Renal pelvis (tissue), 4 donors: ENCODE results near the gene ZNF318. TPM values are rescaled to one million over a fixed set of nuclear protein-coding genes. Genes with fewer than 3 reads are reported as not detected.

Source experiments
- DNase-seq: peaks from one replicate; pipeline ENCODE4 v3.0.0-alpha.2; 2013
- polyA plus RNA-seq, 3 donors: library from polyadenylated mRNA; unstranded; fragments of 120-200 nt; gene quantifications; one replicate each; pipeline ENCODE4 v1.2.1, GENCODE V29; 2013; ENCODE audit not compliant: insufficient read length in 3 of 3

ZNF318 gene
- polyA plus RNA-seq, 3 donors: 25.9 to 38.8 (median 32.9) TPM

DNA sequence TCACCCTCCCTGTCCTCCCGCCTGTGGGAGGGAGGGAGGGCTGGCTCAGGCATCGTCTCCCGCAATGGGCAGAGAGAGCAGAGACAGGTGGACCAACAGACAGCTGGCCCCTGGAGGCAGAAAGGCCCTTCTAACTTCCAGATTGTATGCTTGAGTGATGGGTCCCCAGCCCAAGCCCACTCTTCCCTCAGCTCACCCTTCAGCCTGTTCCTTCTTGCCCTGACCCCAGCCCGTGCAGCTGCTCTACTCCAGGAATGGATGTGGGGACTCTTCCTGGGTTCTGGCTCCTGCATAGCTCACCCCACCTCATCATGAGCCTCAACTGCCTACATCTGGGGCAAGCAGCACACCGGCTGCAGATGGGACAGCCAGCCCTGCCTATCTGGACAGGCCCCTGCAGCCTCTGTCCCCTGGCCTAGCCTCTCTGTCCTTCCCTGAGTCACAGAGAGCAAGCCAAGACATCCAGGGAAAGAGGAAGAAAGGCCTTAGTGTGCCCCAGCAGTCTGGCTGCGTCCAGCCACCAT is 82.9 kb downstream of the ZNF318 start:
- no peak for DNase-seq

Other genes with a start within 250 kb of the ZNF318 start
- 10 to 100 TPM; 29.0 to 34.7 (median 32.5) TPM for gene SRF, start 198.4 kb downstream of the ZNF318 start, polyA plus RNA-seq
- 10 to 100 TPM; 34.3 to 52.2 (median 47.5) TPM for gene CUL9, start 187.5 kb downstream of the ZNF318 start, polyA plus RNA-seq
- gene DNPH1, start 140.2 kb downstream of the ZNF318 start, polyA plus RNA-seq: 100 to 1,000 TPM in 1 of 3 donors, 10 to 100 TPM in 2; 65.6 to 104 (median 99.8) TPM
- under 1 TPM; 0.36 to 0.47 (median 0.43) TPM for gene TTBK1, start 126.2 kb downstream of the ZNF318 start, polyA plus RNA-seq
- gene SLC22A7, start 71.4 kb downstream of the ZNF318 start, polyA plus RNA-seq: under 1 TPM; 0.84 to 0.90 (median 0.86) TPM
- 1 to 10 TPM; 3.8 to 8.3 (median 8.1) TPM for gene CRIP3, start 60.8 kb downstream of the ZNF318 start, polyA plus RNA-seq
- gene ABCC10, start 57.9 kb upstream of the ZNF318 start, polyA plus RNA-seq: 10 to 100 TPM; 22.9 to 30.4 (median 28.9) TPM
- gene DLK2, start 85.9 kb upstream of the ZNF318 start, polyA plus RNA-seq: 1 to 10 TPM; 1.5 to 1.6 (median 1.6) TPM
- 10 to 100 TPM; 35.1 to 46.0 (median 45.1) TPM for gene TJAP1, start 107.9 kb upstream of the ZNF318 start, polyA plus RNA-seq
- gene LRRC73, start 140.7 kb upstream of the ZNF318 start, polyA plus RNA-seq: 1 to 10 TPM; 1.2 to 1.6 (median 1.4) TPM
- 100 to 1,000 TPM; 140 to 164 (median 148) TPM for gene YIPF3, start 147.3 kb upstream of the ZNF318 start, polyA plus RNA-seq
- 10 to 100 TPM; 39.8 to 43.8 (median 42.9) TPM for gene POLR1C, start 147.4 kb upstream of the ZNF318 start, polyA plus RNA-seq
- gene XPO5, start 206.4 kb upstream of the ZNF318 start, polyA plus RNA-seq: 10 to 100 TPM; 44.3 to 65.3 (median 60.6) TPM
- gene POLH, start 206.5 kb upstream of the ZNF318 start, polyA plus RNA-seq: 10 to 100 TPM; 18.6 to 29.0 (median 19.6) TPM